GM18519 (cell line): ENCODE results near the gene GUCY1A1.
A peak's percentile ranks its signal among the peaks of the same experiment; 100 is the strongest.
"Not testable (repeated sequence)": the region's sequence is repeated elsewhere in the genome, so short reads cannot be mapped to it uniquely, and the experiment has no call there.

ENCODE experiments used
- ATAC-seq: cut with Tn5 transposase; IDR thresholded peaks from one replicate; pipeline ENCODE4 v1.9.1; 2021; ENCODE audit warnings: mild to moderate bottlenecking, moderate library complexity; ENCODE audit not compliant: unreplicated experiment, low FRiP score

The GUCY1A1 gene, protein sequence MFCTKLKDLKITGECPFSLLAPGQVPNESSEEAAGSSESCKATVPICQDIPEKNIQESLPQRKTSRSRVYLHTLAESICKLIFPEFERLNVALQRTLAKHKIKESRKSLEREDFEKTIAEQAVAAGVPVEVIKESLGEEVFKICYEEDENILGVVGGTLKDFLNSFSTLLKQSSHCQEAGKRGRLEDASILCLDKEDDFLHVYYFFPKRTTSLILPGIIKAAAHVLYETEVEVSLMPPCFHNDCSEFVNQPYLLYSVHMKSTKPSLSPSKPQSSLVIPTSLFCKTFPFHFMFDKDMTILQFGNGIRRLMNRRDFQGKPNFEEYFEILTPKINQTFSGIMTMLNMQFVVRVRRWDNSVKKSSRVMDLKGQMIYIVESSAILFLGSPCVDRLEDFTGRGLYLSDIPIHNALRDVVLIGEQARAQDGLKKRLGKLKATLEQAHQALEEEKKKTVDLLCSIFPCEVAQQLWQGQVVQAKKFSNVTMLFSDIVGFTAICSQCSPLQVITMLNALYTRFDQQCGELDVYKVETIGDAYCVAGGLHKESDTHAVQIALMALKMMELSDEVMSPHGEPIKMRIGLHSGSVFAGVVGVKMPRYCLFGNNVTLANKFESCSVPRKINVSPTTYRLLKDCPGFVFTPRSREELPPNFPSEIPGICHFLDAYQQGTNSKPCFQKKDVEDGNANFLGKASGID

GRCh38 chr4:155666344-155667221 lies at the start of gene GUCY1A1:
Gene GUCY1A1, plus strand, starts transcription at chr4:155666848. Its CDS starts 30,020 bp downstream, at chr4:155696868.
- ATAC-seq, result peak; percentile 17

GRCh38 chr4:155617296-155617695 lies 49.4 kb upstream of the GUCY1A1 start:
- ATAC-seq, result no peak

GRCh38 chr4:155618183-155618838 lies 48.3 kb upstream of the GUCY1A1 start:
- no peak for ATAC-seq

- no peak for ATAC-seq
Observed at GRCh38 chr4:155620637-155621036, 46.0 kb upstream of the GUCY1A1 start.

DNA sequence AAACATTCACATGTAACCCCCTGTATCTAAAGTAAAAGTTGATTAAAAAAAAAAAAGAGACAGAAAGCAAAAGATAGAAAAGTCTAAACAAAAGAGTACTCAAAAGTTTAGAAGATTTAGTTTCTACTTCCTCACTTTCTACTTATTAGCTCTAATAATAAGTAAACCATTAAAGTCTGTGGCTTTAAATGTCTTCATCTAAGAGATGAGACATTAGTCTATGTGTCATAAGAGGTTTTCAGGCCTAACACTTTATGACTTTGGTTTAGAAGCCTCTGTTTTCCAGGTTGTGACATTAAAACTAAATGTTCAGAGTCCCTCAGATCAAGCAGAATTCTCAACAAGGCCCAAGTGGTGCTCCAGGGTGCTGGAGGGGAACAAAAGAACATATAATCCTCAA lies 42.2 kb upstream of the GUCY1A1 start:
- ATAC-seq, result no peak

- no peak for ATAC-seq
Observed at GRCh38 chr4:155626561-155626960, 40.1 kb upstream of the GUCY1A1 start.

DNA sequence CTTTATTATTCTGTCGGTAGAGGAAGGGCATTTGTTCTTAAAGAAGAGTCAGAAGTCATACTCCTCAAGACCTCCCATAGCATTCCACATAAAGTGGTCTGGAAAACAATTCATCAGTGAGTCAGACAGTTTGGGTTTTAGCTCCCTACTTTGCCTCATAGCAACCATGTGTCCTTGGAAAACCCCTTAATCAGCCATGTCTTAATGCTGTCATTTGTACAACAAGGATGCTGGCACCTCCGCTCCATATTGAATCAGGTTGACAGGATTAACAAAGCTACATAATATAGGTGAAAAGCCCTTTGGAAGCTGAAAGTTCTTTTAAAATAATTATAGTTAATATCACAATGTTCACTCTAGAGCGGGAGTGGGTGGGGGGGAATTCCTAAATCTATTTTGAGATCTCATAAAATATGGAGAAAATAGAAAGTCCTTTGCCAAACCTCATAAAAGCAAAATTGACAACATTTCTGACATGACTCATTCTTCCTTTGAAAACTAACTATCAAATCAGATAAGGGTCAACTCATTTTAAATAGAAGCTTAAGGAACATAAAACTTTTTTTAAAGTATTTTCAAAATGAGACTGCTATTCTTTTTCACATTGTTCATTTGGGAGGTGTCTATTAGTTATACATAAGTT lies 37.3 kb upstream of the GUCY1A1 start:
- no peak for ATAC-seq

- ATAC-seq, result no peak
Observed at GRCh38 chr4:155629956-155630355, 36.7 kb upstream of the GUCY1A1 start.

- ATAC-seq, result no peak
Observed at GRCh38 chr4:155632310-155632840, 34.3 kb upstream of the GUCY1A1 start.

- no peak for ATAC-seq
Observed at GRCh38 chr4:155638195-155638965, 28.3 kb upstream of the GUCY1A1 start.

- ATAC-seq, result peak; percentile 86
Observed at GRCh38 chr4:155639704-155640523, 26.7 kb upstream of the GUCY1A1 start.

GRCh38 chr4:155640751-155641150 lies 25.9 kb upstream of the GUCY1A1 start:
- no peak for ATAC-seq

DNA sequence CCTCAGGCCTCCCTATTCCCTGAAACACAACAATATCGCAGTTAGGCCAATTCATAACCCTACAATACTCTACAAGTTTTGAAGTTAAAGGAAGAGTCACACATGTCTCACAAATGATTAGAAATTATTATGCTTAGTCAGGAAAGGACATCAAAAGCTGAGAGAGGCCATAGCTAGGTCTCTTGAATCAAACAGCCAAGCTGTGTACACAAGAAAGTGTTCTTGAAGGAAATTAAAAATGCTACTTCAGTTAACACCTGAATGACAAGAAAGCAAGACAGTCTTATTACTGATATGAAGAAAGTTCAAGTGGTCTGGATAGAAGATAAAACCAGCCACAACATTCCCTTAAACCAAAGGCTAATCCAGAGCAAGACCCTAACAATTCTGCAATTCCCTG lies 23.6 kb upstream of the GUCY1A1 start:
- ATAC-seq, result no peak

DNA sequence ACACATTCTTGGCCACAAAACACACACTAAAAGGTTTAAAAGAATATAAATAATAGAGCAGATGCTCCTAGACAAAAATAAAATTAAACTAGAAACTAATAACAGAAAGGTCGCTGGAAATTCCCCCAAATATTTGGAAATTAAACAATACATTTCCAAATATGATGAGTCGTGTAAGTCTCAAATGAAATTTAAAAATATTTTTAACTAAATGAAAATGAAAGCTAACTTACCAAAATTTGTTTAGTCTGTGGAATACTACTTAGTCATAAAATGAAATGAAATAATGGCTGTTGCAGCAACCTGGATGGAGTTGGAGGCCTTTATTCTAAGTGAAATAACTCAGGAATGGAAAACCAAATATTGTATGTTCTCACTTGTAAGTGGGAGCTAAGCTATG lies 20.6 kb upstream of the GUCY1A1 start:
- ATAC-seq, result no peak

- not testable (repeated sequence) for ATAC-seq
Observed at GRCh38 chr4:155650785-155651184, 15.9 kb upstream of the GUCY1A1 start.

GRCh38 chr4:155653052-155653451 lies 13.6 kb upstream of the GUCY1A1 start:
- ATAC-seq, result no peak

GRCh38 chr4:155656025-155656424 lies 10.6 kb upstream of the GUCY1A1 start:
- ATAC-seq, result no peak

- no peak for ATAC-seq
Observed at GRCh38 chr4:155657169-155657568, 9.5 kb upstream of the GUCY1A1 start.
